Sigmoid colon (tissue), 7 donors: ENCODE data around the gene CHD3. TPM values are rescaled to one million over a fixed set of nuclear protein-coding genes. Genes with fewer than 3 reads are reported as not detected.

Experiments
- DNase-seq: peaks from one replicate; pipeline ENCODE4 v3.0.0-alpha.2; 2019
- H3K27ac ChIP-seq, 4 donors: fragments of 200-600 bp; sonication (generic); one replicate each; pipeline ENCODE4 v1.5.1; 2016 to 2019; ENCODE audit warnings: mild to moderate bottlenecking in 1 of 4
- H3K27me3 ChIP-seq, 3 donors: fragments of 200-600 bp; sonication (generic); one replicate each; pipeline ENCODE4 v1.5.1; 2019; ENCODE audit warnings: mild to moderate bottlenecking in 1 of 3
- H3K36me3 ChIP-seq, 4 donors: fragments of 200-600 bp; sonication (generic); one replicate each; pipeline ENCODE4 v1.5.1; 2016 to 2019
- H3K4me1 ChIP-seq, 4 donors: fragments of 200-600 bp; sonication (generic); one replicate each; pipeline ENCODE4 v1.5.1; 2017 to 2019
- H3K4me3 ChIP-seq, 4 donors: fragments of 200-600 bp; sonication (generic); one replicate each; pipeline ENCODE4 v1.5.1; 2017 to 2019; ENCODE audit warnings: mild to moderate bottlenecking in 2 of 4, moderate library complexity in 1 of 4
- H3K9me3 ChIP-seq, 4 donors: fragments of 200-600 bp in 3 of 4; sonication (generic) in 3 of 4; one replicate each; pipeline versions ENCODE4 v1.5.1 to v1.6.1; 2013 to 2019
- CTCF ChIP-seq, 4 experiments: fragments of 450-650 bp in 3 of 4; fragments of 200-600 bp in 1 of 4; IDR thresholded peaks; one replicate each; pipeline ENCODE4 v1.5.1; 2016 to 2019; ENCODE audit warnings: antibody characterized with exemption in 4 of 4, mild to moderate bottlenecking in 3 of 4, moderate library complexity in 2 of 4
- EP300 ChIP-seq, 4 donors: sonication (generic); formaldehyde crosslinking; IDR thresholded peaks; one replicate each; pipeline ENCODE4 v1.6.1; 2017; ENCODE audit warnings: antibody characterized with exemption in 4 of 4
- POLR2A ChIP-seq, 2 donors: fragments of 450-650 bp; IDR thresholded peaks; one replicate each; pipeline ENCODE4 v1.6.1; 2016; ENCODE audit warnings: antibody characterized with exemption in 2 of 2, mild to moderate bottlenecking in 2 of 2, moderate library complexity in 2 of 2
- POLR2AphosphoS5 ChIP-seq, 4 donors: sonication (generic); formaldehyde crosslinking; IDR thresholded peaks; one replicate each; pipeline ENCODE4 v1.6.1; 2017; ENCODE audit warnings: antibody characterized with exemption in 4 of 4
- WGBS, 2 donors: extraction: QIAGEN DNeasy Blood & Tissue Kit; methylation state at CpG; one replicate each; pipeline ENCODE4 v1.1.7; 2013; 5-methylcytosine and 5-hydroxymethylcytosine counted together
- intact Hi-C: fragments of 100-400 bp; cut with DNase I; formaldehyde crosslinking; loops from one replicate; pipeline ENCODE4 v1.15.1; 2023
- polyA plus RNA-seq, 3 donors: library from polyadenylated mRNA; stranded (reverse); fragments of 200-250 nt; gene quantifications; one replicate each; pipeline ENCODE4 v1.2.3, GENCODE V29; 2013
- total RNA-seq, 4 donors: library from RNA; depleted of rRNA; stranded (reverse); fragments of >200 nt; gene quantifications; one replicate each; pipeline ENCODE4 v1.1.0, GENCODE V29; 2016
- donor health status: healthy with polysubstance abuse.
- donor health status: Bipolar disorder and iron deficiency.
- donor health status: healthy.

CHD3 gene
- total and polyA plus RNA-seq, 7 donors, result 33.8 to 147 (median 97.2) TPM

GRCh38 chr17:7854851-7855659 is 33.5 kb upstream of the CHD3 start, which contains the start of gene TMEM88:
TMEM88 (plus strand) TSS chr17:7855066; CDS start chr17:7855075, 9 bp downstream.
- Histone ChIP-seq H3K4me3 (peak within 1 kb of the TSS; percentile 46 to 76 (median 63)), H3K9me3 (no peaks in the 10 kb centered on the region), H3K4me1 (peaks cover 0 to 53% (median 46%) of the 10 kb centered on the region in 4 donors), H3K27ac (peak within 1 kb of the TSS; percentile 90 to 94 (median 93)), H3K27me3 (no peaks in the 10 kb centered on the region), H3K36me3 (peaks cover 14 to 46% (median 23%) of the 10 kb centered on the region in 4 donors)
- 68 to 69% methylated on average over 57 of the region's 57 CpGs for WGBS, 2 donors
- intact Hi-C loops, result loop anchor here (5.0 to 10.0 kb wide), 2 partner anchors 77 to 270 kb away; partner anchors contain the start of genes CNTROB, MPDU1 and TRAPPC1
- peak; percentile 67 for DNase-seq
- TF ChIP-seq POLR2AphosphoS5 (IDR thresholded peaks at IDR 0.05) (peak in 1 of 4 donors; percentile 7), CTCF (IDR thresholded peaks at IDR 0.05) (no peak)

GRCh38 chr17:7855660-7856010 is 33.0 kb upstream of the CHD3 start:
- TF ChIP-seq POLR2AphosphoS5 (IDR thresholded peaks at IDR 0.05) (peak in 1 of 4 donors; percentile 2), EP300 (IDR thresholded peaks at IDR 0.05) (no peak), CTCF (IDR thresholded peaks at IDR 0.05) (no peak), POLR2A (IDR thresholded peaks at IDR 0.05) (no peak)
- Histone ChIP-seq H3K9me3 (no peaks in the 10 kb centered on the region), H3K4me1 (peaks cover 0 to 53% (median 46%) of the 10 kb centered on the region in 4 donors), H3K27ac (peak overlapping the region; percentile 90 to 94 (median 93)), H3K36me3 (peaks cover 11 to 46% (median 18%) of the 10 kb centered on the region in 4 donors), H3K27me3 (no peaks in the 10 kb centered on the region), H3K4me3 (peak overlapping the region; percentile 46 to 76 (median 63))
- DNase-seq, result peak; percentile 77
- WGBS, 2 donors, result 14 to 26% methylated on average over 15 of the region's 15 CpGs
- intact Hi-C loops, result loop anchor here (2.0 to 10.0 kb wide), 3 partner anchors 33 to 271 kb away; partner anchors contain the start of genes CHD3, CNTROB, MPDU1 and TRAPPC1

- intact Hi-C loops, result loop anchor here (2.0 to 10.0 kb wide), 3 partner anchors 33 to 271 kb away; partner anchors contain the start of genes CHD3, CNTROB, MPDU1 and TRAPPC1
- Histone ChIP-seq H3K36me3 (peaks cover 10 to 46% (median 15%) of the 10 kb centered on the region in 4 donors), H3K27me3 (no peaks in the 10 kb centered on the region), H3K27ac (peak overlapping the region; percentile 90 to 94 (median 93)), H3K4me3 (peak overlapping the region; percentile 46 to 76 (median 63)), H3K9me3 (no peaks in the 10 kb centered on the region), H3K4me1 (peaks cover 0 to 52% (median 46%) of the 10 kb centered on the region in 4 donors)
- WGBS, 2 donors, result 2 to 5% methylated on average over 29 of the region's 29 CpGs
- no peak for TF ChIP-seq EP300 (IDR thresholded peaks at IDR 0.05)
- TF ChIP-seq POLR2AphosphoS5 (IDR thresholded peaks at IDR 0.05), result peak in 2 of 4 donors; percentile 4 to 43
- DNase-seq, result peak; percentile 83
Measured at GRCh38 chr17:7856011-7856810, 32.4 kb upstream of the CHD3 start.

- H3K36me3 ChIP-seq, result peaks cover 8 to 42% (median 15%) of the 10 kb centered on the region in 4 donors
- H3K4me1 ChIP-seq, result peaks cover 0 to 43% (median 38%) of the 10 kb centered on the region in 4 donors
- peak within 1 kb of the TSS; percentile 46 to 76 (median 63) for H3K4me3 ChIP-seq
- peak within 1 kb of the TSS; percentile 90 to 94 (median 93) for H3K27ac ChIP-seq
- peak; percentile 70 to 92 (median 90) for TF ChIP-seq POLR2AphosphoS5 (IDR thresholded peaks at IDR 0.05)
- TF ChIP-seq CTCF (IDR thresholded peaks at IDR 0.05), result peak in 2 of 4 experiments; percentile 30 to 31
- TF ChIP-seq EP300 (IDR thresholded peaks at IDR 0.05), result peak in 1 of 4 donors; percentile 8
- peak; percentile 31 to 41 for TF ChIP-seq POLR2A (IDR thresholded peaks at IDR 0.05)
- 0% methylated on average over 64 of the region's 64 CpGs for WGBS, 2 donors
- no peaks in the 10 kb centered on the region for H3K27me3 ChIP-seq
- DNase-seq, result peak; percentile 99
- intact Hi-C loops, result loop anchor here (1.0 to 10.0 kb wide), 4 partner anchors 23 to 272 kb away; partner anchors contain the start of genes CHD3, CNTROB, KDM6B and MPDU1
- H3K9me3 ChIP-seq, result no peaks in the 10 kb centered on the region
Measured at GRCh38 chr17:7856811-7857712, 31.5 kb upstream of the CHD3 start, which contains the start of gene NAA38. NAA38 (minus strand) TSS chr17:7857559; CDS start chr17:7857463, 96 bp downstream.
